LoVo (cell line): Measurements from ENCODE around the gene MRPS6.

Experiments
- DNase-seq: peaks from one replicate; pipeline ENCODE4 v3.0.0-alpha.2; 2016; ENCODE audit warnings: low spot score

MRPS6 gene

DNA sequence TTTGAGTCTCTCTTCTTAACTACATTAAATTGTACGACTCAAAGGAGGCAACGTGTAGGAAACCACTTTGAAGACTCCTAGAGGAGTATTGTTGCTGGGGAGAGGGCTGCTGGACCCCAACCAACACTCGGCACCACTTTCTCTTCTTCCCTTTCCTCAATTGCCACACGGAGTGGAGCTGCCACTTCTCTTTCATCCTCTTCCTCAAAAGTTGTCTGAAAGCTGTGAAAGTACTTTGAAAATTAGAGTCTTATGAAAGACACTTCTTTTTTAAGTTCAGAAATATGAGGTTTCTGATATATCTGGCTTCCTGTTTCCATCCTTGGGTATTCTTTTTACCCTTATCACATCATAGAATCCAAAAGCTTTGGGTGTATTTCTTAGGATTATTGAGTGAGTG, 59.5 kb downstream of the MRPS6 start:
- DNase-seq: no peak

DNA sequence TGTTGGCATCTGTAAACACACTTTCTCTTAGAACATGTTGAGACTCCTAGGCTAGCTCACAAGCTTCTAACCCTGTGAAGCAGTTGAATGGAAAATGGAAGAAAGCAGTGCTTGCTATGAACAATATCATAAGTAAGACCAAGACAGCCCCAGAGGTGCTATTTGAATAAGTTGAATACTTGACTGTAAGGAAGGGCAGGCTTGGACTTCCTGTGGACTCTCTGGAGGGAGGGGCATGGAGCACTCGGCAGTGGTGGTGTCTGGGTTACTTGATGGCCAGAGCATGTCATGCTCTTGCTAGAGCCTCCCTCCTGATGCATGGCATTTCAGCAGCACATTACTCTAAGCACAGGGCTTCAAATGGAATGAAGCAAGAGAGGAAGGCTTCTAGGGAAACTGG, 60.0 kb downstream of the MRPS6 start:
- DNase-seq: no peak

DNA sequence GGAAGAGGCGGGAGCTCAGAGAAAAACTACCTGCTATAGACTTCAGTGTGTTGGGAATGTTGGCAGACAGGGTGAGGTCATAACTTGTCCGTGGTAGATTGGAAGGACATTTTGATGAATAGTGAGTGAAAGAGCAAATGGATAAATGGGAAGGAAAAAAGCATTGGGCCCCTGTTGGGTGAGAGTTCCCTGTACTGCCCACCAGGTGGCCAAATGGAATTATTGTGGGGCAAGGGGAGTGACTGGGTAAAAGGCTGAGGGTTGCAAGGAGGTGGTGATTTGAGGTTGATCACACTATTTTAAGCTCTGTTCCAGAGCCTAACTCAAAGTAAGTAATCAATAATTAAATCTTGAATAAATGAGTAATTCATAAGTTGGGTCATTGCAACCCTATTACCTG, 60.4 kb downstream of the MRPS6 start:
- no peak for DNase-seq

DNA sequence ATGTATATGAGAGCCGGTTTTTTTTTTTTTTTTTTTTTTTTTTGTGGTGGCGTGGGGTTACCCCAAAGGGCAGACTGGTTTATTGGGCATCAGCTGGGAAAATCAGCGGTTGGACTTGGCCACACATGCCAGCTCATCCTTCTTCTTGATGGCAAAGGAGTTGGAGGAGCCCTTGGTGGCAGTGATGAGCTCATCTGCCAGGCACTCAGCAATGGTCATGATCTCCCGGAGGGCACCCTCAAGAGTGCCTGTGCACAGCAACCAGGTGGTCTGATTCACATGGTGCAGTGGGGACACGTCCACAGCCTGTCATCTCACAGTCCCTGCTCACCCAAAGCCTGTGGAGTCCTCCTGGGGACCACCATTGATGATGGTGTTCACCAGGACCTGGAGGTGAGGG, 62.0 kb downstream of the MRPS6 start:
- DNase-seq: no peak

DNA sequence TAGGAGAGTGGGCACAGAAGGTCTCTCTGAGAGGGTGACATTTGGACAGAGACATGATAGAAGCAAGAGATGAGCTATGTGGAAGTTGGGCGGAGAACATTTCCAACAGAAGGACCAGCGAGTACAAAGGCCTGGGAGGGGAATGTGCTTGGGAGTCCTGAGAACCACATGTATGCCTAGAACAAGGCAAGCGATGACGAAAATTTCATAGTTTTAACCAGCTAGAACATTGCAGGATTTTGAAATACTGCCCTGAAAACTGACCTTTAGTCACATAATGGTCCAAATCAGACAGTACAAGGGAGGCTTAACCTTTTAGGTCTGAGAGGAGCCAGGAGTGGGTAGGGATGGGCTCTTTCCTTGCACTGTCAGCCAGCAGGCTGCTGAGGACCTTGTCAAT, 68.0 kb downstream of the MRPS6 start:
- no peak for DNase-seq

DNA sequence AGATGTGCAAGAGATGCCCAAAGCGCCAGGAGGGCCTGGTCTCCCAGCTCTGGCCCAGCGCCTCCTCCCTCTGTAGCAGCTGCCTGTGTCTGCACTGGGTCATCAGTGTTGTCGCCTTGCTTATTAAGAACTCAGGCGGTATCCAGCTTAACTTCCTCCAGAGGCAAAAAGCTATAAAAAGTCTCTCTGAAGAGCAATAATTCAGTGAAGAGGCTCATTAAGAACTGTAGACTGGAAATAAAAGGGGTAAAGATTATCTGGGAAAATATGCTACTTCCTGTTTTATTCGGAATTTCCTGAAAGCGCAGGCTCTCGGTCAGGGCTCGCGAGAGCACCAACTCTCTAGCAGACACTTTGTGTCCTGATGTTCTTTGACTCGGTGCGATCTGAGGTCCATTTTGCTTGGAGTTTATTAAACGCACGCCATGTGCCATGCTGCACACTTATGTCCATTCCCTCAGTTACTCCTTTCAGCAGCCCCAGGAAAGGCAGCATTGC, 70.4 kb downstream of the MRPS6 start:
- no peak for DNase-seq

DNA sequence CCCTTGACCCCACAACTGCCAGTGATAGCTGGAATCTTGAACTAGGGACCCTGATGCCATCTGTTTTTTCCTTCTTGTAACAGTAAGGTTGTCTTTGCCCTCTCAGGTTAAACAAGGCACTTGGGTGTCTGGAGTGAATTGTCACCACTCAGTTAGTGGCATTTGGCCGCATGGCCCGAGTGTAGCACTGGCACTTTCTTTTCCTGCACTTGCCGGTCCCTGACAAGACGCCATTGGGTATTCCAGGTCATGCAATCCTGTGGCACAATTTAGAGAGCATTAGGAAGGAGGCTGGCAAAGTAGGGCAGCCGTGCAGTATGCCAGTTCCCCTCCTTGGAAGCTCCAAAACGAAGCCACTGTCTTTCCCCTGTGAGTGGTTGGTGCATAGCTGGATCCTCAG, 70.8 kb downstream of the MRPS6 start:
- DNase-seq: no peak

DNA sequence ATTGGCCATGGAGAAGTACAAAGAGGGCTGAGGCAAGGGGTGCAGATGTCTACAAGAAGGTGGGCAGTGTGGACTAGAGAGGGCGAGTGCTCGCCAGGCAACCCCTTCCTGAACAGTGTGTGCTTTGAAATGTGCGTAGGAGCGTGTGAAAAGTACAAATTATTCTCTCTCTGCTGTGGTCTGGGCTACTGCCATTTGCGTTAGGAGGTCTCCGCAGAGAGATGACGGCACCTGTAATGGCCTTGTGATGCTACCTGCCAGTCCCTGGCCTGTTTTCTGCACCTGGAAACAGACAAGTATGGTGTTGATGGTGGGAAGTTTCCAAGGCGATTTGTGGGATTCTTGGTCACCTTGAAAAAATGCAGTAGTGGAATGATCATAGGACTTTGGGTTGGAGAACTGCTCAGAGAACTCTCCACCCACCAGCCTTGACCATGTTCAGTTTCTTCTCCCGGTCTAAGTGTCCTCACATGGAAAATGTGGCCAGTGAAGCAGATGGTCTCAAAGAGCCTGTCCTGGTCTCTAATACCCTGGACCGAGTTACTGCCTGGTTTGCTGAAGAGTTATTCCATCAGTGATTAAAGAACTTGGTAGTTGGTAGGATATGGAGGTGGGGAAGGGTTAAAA, 74.5 kb downstream of the MRPS6 start:
- DNase-seq: no peak

DNA sequence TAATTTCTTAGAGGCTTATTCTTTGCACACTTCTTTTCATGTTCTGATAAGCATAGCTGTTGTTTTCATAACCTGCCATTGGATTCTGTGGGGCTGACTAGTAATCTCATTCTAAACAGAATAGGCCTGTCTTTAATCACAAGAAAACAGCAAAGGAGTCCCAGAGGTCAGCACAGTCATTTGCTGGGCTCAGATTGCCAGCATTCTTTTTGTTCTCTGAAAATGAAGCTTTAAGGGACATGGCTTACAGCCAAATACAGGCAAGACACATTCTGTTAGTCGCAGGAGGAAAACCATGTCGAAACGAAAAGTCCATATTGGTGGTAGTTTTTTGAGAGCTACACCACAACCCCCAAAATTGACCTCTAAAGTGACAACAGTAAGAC, 75.0 kb downstream of the MRPS6 start:
- DNase-seq: no peak

DNA sequence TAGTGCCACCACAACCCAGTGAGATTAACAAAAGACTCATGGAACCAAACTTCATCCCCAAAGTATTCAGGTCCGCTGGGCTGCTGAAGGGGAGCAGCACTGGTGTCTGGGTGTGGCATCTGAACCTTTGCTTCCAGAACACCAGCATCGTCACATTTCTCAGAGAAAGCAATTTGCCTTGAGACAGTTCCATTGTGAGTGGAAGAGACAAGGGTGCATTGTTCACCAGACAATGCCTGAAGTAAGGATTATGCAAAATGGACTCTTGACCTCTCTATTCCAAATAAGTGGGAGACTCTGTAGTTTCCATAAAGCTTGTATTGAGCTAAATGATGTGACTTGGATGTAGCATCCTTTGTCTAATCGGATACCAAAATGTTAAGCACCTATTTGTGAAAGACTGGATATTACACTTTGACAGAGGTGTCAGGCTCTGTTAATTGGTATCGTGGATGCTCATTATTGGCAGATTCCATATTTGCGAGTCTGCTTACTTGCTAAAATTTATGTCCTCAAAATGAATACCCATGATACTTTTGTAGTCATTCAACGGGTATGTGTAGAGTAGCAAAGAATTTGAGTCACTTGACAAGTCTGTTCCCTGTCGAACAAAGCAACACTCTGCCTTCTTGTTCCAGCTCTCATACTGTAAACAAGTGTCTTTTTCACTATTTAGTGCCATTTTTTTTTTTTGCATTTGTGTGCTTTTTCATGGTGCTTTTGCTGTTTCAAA, 75.6 kb downstream of the MRPS6 start:
- no peak for DNase-seq

DNA sequence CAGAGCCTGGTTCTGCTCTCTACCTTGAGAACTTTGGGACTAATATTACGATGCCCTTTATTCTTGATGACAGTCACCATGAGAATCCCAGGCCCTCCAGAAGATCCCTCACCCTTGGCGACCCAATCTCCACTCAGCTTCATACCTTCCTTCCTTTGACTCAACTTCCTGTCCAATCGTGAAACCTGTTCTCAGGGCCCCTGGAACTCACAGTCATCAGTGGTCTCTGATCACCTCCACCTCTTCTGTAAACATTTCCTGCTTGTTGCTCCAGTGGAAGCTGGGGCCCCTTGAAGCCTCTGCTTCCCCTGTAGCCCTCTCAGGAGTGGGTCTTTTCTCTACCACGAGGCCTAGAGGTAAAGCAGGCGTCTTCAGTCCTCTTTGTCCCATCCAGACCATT, 79.1 kb downstream of the MRPS6 start:
- no peak for DNase-seq

DNA sequence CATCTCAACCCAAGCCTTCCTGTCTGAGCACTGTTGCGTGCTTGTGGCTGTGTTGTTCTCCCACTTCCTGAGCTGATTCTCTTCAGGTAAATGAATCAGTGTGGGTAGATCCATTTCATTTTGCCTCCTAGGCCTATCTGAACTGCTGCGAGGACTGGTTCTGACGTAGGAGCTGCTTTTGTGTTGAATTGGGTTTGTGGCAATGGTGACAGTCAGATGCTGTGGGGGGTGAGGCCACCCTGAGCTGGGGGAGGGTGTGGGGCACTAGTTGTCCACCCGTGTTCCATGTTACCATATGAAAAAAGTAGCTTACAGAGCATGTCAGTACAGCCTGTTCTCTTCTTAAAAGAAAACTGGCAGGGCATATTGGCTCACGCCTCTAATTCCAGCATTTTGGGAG, 81.5 kb downstream of the MRPS6 start:
- no peak for DNase-seq

DNA sequence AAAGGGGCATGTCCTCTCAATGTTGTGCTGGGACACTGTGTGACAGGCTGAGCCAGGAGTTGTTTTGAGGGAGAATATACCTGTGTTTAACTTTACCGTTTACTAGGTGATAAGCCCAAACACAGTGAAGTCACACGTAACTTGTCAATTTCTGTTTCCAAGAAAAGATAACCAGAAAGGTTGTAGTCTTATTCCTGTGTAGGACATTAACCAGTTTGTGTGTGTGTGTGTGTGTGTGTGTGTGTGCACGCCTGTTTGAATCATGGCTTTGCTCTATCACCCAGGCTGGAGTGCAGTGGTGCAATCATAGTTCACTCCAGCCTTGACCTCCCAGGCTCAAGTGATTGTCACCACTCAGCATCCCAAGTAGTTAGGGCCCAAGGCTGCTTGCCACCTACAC, 83.6 kb downstream of the MRPS6 start:
- no peak for DNase-seq

DNA sequence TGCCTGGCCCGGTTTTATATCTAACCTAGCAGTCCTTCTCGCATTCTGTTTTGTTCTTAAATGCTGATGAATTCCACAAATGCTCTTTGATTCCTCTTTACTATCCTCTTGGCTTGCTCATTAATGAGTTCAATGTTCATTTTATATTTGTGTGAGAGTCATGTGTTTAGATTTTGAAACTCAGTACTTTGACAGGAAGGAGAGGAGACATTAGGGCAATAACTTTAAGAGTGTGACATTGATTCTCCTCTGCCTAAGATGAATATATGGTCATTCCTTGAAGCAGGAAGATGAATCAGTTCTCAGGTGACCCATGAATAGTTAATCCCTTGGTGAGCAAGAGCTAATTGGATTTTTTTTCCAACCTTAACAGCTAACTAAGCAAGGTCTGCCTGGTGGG, 84.1 kb downstream of the MRPS6 start:
- no peak for DNase-seq

DNA sequence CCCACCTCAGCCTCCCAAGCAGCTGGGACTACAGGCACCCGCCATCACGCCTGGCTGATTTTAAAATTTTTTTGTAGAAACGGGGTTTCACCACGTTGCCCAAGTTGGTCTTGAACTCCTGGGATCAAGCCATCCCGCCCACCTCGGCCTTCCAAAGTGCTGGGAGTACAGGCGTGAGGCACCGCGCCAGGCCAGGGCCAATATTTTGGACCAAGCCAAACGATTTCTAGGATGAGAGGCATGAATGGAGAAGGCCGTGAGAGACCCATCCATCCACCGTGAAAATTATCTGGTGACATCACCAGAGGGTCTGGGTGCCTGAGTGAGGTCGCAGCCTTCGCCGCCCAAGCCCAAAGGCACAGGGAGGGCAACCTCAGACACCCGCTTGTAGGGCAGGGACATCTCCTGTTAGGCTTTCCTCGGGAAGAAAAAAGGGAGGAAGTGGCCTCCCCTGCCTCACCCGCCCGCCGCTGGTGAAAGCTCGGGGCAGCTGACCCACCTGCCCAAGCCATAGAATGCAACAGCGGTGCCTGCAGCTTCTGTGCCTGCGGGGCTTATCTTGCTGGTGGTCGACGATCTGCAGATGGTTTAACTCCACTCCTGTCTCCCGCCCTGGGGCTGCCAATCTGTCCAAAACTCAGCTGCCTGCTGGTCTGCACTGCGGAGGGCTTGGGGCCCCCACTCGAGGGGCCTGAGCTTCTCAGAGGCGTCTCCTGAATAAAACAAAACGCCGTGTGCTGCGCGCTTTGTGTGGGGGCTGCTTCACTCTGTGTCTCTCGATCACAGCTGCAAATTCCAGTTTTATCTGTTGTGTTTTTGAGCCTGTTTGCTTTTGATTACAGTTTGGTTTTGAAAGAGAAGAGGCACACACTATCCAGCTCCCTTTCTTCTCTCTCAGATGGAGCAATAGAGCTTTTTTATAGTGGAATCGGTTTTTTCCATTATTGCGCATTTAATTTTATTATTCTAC, 85.8 kb downstream of the MRPS6 start:
- DNase-seq: no peak

DNA sequence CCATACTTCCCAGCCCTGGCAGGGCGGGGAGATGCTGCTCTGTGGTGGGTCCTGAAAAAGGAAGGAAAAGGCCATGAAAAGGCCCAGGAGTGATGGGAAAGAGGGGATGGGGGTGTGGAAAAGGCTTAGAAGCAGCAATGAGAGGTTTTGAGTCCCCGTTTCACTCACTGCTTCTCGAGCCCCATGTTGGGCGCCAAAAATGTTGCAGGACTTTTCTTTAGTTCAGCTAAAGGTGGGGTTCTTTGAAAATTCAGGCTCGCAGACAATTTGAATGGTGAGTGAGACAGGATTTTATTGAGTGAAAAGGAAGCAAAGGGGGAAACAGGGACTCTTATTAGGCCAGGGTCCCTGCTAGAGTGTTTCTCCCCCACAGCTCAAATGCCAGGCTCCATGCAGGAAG, 93.1 kb downstream of the MRPS6 start:
- DNase-seq: no peak

DNA sequence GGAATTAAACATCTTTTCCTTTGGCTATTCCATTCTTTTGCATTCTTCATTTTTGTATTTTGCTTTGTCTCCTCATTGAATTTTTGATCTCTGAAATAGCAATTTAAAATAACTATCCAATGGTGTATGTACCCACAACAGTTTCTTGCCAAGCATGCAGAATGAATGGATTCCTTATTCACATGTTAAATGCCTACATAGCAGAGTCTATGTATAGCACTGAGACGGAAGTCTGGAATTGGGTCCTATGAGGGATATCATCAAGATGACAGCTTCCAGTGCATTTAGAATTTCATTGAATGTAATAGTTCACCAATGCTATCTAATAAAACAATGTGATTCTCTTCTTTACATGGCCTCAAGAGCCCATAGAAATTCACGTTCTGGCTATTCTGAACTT, 97.5 kb downstream of the MRPS6 start:
- DNase-seq: no peak

DNA sequence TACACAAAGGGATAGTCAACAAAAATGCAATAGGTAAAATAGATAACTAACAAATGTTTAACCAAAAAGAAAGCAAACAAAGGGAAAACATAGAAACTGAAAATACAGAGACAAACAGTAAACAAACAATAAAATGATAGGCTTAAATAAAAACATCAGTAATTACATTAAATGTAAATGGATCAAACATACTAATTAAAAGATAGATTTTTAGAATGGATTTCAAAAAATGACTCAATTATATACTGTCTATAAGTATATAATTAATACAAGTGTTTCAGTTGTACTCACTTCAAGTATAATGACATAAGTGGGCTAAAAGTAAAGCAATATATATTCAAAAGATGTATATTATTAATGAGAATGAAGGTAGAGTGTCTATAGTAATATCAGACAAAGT, 101.1 kb downstream of the MRPS6 start:
- DNase-seq: no peak

DNA sequence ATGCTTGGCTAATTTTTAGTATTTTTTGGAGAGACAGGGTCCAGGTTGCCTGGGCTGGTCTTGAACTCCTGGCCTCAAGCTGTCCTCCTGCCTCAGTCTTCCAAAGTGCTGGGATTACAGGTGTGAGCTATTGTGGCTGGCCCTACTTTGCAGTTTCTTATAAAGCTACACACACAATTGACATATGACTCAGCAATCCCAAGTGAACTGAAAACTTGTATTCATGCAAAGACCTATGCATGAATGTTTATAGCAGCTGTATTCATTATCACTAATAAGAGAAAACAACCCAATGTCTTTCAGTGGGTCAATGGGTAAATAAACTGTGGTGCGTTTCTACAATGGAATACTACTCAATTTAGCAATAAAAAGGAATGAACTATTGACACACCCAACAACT, 103.1 kb downstream of the MRPS6 start:
- no peak for DNase-seq

DNA sequence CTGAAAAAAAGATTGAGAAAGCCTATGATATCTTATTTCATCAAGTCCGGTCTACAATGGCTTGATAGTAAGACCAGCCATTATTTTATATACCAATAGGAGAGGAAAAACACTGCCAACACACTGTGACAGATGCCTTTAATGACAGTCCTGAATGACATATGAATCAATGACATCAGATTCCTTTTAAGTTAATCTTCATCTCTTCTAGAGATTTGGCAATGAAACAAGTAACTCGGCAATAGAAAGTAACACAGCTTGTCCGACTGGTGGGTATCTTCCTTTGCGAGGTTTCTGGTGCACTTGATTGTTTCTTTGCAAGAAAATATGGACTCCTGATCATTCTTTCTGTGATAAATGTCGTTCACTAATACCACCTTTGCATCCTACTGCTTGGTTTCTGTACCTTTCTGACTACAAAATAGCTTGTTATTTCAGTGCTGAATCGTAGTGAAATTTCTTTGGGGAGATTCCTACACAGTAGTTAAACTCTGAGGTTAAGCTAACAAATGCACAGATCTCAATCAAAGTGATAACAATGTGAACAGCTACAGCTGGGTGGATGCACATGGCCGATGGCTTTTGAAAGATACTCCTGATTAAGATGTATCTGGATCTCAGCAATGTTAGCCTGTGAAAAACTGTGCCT, 104.7 kb downstream of the MRPS6 start:
- no peak for DNase-seq

DNA sequence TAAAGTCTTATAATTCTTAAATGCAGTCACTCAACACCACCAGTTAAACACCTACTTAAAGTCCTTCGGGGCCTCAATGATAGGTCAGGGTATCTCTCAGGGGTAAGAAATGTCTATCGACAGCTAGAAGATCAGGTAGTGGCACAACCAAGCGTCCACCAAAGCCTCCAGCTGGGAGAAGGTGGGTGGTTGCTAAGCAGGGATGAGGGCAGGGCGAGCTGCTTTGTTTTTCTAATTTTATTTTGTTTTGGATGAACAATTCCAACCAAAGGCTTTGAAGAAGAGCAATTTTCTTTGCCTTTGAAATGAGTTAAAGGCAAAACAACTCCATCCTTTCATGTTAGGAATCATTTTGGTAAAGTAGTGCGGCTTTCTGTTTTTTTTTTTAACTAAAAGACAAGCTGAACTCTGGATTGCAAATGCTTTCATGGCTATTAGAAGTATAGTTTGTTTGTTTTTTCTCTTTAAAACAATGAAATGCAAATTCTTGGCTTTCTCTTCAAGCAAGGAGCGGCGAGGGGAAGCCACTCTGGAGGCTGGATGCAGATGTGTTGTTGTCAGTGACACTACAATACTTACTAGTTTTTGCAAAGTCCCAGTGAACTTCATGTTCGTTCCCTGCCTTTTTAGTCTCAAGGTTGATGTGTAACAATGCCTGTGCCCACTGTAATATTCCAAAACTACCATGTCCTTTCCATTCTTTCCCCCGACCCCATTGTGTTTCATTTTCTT, 106.0 kb downstream of the MRPS6 start:
- DNase-seq: no peak

DNA sequence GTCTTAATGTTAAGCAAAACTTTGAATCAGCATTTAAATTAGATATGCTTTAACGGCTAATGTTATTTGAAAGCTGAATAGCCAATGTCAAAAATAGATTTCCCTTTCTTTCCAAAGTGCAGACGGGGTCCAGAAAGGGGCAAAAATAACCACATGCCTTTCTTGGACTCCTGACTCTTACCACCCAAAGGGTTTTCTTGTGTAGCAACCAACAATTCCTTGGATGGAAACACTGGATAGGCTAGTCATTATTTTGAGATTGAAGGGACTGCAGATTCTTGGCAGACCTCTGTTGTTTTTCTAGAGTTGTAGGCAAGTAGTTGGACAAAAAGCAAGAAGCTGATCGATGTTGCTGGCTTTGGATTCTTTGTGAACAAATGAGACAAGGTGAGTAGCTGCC, 107.0 kb downstream of the MRPS6 start:
- DNase-seq: no peak
